HG03558 (cell line): ENCODE data around the gene RYR3.

Experiments
- ATAC-seq: cut with Tn5 transposase; IDR thresholded peaks from one replicate; pipeline ENCODE4 v1.9.1; 2021; ENCODE audit warnings: moderate number of reproducible peaks; ENCODE audit not compliant: unreplicated experiment; ENCODE audit errors: extremely low read depth

RYR3 gene

DNA sequence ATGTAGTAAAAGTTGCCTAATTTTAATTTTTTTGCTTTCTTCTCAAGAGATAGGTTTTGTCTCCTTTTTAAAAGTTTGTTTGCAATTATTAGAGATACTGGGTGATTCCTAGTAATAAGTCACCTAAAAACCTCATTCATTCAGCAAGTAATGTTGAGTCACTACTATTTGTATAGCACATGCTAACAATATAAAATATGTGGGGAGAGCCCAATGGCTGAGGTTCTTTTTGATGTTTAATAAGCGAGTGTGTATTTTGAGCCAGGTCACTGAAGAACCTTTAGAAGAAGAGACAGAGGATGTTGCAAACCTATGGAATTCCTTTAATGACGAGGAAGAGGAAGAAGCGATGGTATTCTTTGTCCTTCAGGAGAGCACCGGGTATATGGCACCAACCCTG, 533.8 kb downstream of the RYR3 start:
- no peak for ATAC-seq

DNA sequence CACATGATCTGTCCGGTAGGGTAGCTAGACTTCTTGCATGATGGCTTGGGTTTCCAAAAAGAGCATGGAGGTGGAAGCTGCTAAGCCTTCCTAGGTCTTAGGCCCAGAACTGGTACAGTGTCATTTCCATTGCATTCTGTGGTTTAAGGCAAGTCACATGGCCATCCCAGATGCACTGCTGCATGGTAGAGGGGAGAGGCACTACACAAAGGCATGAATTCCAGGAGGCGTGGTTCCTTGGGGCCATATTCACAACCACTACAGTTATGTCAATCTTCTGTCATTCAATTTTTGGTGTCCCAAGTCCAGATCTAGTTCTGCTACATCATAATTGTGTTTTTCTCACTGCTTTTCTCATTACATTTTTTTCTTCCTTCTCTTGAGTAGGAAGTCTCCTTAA, 535.4 kb downstream of the RYR3 start:
- no peak for ATAC-seq

DNA sequence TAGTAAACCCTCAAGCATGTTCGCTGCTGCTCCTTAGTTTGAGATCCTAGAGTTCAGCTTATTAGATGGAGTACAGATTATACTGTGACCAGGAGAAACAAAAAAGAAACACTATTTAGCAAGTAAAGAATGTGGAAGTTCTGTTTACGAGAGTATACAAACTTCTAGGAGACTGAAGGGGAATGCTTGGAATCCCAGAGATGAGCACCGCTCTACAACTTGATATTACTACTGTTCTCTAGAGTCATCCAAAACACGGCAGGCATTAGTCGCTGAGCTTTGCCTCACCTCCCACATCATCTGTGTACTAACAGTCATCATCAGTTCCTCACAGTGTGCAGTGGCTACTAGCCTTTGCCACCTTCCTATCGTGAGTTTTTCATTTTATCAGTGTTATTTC, 536.1 kb downstream of the RYR3 start:
- no peak for ATAC-seq

DNA sequence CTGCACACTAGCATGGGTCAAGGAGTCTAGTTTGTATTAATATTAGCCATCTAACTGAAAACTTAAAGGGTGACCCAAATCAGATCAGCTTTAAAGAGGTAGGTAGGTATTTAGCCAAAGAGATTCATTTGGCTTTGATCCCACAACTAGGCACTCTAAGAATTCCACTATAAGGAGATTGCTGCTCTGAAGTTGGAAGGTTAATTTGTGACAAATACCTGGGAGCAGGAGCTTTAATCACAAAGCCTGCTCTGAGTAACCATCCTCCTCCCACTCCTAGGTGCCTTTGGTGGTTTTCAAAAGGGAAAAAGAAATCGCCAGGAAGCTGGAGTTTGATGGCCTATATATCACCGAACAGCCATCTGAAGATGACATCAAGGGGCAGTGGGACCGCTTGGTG, 537.2 kb downstream of the RYR3 start:
- ATAC-seq = no peak

DNA sequence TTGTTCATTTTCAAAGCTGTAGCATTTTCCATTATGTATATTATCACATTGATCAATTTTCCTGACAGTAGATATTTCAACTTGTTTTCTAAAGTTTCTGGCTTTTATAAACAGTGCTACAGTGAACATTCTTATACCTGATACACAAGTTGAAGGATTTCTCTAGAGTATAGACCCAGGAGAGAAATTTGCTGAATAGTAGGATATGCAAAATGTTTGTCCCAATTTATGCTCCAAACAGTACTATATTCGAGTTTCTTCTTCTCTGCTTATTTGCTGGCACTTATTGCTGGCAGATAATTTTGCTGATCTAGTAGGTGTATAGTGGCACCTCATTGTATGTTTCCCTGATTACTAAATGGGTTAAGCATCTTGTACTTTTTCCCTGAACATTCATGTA, 540.3 kb downstream of the RYR3 start:
- ATAC-seq = no peak

DNA sequence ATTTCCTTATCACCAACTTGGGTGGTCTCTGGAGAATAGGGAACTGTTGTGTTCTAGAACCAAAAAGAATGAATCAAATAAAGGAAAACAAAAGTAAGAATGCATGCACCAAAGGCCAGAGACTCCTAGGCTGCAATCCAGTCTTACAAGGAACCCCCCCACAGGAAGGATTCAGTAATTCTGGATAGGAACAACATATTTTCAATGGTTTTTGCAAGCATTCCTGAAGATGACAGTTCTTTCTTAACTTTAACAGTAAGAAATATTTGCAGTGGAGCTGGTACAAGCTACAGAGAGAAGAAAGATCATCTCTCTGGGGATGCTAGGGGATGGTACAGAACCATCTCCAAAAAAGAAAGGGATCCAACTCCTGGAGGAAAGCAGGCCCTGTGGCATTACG, 541.3 kb downstream of the RYR3 start:
- no peak for ATAC-seq

DNA sequence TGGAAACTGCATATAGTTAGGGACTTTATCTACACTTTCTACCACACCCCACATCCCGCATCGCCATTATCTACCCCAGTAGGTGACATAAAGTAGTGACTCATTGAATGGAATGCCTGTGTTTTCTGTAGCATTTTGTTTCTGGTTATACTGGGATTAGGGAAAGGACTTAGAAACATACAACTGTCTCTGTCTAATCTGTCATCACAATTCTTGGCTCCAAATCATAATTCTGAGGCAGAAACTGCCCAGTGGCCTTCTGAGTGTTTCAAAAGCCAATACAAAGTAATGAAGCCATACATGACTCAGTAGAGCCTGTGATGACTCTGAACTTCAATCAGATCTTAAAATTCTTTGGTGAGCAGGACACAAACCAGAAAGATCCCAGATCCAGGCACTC, 541.8 kb downstream of the RYR3 start:
- ATAC-seq = no peak

DNA sequence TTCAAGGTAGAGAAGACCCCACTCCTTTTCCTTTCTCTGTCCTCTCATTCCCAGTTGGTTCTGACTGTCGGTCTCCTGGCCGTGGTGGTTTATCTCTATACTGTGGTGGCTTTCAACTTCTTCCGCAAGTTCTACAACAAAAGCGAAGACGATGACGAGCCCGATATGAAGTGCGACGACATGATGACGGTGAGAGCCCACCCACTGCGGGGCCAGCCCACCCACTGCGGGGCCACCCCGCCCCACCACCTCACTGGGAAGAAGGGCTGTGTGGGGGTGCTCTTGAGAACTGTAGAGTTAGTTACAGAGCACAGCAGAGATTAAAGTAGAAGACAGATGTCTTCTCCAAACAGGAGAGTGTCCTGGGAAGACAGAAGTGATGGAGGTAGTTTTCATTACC, 547.0 kb downstream of the RYR3 start:
- ATAC-seq = no peak

DNA sequence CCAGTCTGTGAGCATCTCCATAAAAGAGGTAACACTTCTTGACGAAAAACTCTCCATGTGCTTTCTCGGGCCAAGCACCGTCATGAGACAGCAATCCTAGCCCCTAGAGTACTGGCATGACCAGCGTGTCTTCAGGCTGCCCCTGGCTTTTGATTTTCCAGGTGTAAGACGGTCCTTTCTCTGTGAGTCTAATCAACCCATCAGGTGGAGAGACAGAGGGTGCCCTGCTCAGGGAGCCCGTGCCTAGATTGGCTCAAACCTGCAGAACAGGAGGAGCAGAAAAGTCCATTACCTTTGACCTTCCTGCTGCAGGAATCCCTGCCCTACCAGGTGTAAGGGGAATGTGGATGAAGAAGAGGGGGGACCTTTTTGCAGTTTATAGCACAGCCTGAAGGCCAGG, 548.1 kb downstream of the RYR3 start:
- no peak for ATAC-seq

DNA sequence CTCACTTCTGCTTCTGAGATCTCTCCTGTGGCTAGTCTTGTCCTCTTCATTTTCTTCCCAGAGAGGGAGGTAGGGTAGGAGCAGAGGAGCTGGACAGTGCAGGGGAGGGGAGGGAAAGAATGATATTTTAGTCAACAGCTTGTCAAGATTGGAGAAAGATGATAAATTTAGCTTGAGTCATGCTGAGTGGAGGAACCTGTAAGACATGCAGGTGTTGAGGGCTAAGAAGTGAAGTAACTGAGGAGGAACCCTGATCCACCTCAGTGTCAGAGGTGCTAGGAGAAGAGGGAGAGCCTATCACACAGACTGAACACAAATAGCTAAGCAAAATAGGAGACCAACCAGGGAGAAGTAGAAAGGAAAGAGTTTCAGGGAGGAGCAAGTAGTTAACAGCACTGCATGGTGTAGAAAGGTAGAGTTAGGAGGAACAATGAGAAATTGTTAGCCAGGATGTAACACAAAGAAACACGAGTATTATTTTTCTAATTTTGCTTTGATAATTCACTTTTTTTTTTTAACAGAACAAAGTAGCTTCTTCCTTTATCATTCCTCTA, 549.3 kb downstream of the RYR3 start:
- no peak for ATAC-seq

DNA sequence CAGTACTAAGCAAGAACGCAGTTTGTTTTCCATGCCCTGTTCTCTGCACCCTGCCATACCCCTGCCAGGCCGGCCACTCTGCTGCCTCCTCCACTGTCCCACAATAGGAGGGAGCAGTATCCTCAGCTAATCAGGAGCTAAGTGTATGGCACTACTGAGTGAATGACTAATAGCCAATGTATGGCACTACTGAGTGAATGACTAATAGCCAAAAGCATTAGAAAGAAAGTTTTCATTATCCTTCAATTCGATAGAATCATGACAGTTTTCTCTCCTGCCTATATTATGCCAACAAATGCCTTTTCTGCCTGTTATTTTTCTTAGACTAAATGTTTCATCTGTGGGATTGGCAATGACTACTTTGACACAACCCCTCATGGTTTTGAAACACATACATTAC, 550.0 kb downstream of the RYR3 start:
- no peak for ATAC-seq

DNA sequence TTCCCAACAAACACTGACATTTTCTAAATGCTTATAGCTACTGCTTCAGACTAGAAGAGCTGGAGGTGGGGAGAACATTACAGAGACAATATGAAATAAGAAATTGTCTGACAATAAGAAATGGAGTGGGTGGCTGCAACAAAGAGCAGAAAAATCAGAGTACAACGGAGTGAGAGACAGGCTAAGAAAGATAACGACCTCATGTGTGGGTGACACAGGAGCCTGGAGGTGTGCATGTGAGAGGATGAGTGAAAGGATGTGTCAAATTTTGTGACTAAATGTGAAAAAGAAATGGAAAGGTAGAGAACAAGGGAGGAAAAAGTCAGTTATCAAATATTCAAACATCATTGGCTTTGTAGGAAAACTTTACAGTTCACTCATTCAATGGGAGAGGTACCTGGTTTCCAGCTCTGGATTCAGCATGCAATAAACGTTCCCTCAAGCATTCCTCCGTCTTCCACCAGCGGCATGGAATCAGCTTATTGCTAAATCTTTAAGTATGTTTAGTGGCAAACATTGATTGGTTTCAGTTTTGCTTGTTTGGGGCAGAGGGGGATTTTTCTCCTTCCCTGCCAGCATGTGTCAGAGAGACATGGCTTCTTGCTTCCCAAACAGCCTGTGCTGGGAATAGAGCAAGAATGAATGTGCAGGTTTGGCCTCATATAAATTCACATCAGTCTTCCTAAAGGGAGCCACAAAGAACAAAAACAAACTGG, 553.8 kb downstream of the RYR3 start:
- no peak for ATAC-seq

DNA sequence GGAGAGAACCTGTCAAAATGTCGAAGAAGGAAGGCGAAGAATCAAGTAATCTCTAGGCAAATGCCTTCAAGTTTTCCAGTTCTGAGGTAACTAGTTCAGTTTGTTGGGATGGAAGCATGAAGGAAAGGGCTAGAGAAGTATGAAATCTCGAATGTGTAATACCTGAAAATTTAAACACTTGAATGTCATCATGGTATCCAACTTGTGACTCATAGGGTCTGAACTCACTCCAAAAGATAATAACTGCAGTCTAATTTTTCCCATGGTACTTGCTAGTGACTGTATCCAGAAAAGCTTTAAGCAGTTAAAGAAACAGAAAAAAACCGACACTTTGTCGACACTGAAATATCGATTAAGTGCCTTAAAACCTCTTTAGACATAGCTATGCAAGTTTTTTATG, 554.6 kb downstream of the RYR3 start:
- no peak for ATAC-seq

DNA sequence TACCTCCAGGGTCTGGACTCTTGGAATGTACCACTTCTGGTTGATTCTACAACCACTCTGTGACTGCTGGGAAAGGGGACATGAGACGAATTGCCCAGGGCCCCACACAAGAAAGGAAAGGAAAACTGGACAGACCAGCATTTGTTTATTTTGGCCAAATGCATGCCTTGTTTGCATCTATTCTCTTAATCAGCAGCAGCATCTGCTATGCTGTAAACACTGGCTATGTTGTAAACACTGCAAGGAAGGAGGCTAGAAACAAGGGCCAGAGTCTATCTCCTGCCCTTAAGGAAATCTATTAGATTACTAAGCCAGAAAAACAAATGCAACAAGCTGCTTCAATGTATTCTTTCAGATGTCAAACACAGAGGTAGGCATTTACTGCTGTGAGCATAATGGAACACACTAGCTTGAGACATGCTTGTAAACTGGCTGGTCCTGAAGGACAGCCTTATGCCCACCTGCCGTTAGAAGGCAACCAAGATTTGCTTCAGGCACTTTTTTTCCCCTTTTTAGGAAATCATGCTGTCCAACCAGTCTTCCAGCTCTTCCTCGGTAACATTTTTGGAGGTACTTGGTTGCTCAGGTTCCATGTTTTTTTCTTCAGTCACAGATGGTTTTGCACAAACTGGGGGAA, 555.5 kb downstream of the RYR3 start:
- no peak for ATAC-seq

DNA sequence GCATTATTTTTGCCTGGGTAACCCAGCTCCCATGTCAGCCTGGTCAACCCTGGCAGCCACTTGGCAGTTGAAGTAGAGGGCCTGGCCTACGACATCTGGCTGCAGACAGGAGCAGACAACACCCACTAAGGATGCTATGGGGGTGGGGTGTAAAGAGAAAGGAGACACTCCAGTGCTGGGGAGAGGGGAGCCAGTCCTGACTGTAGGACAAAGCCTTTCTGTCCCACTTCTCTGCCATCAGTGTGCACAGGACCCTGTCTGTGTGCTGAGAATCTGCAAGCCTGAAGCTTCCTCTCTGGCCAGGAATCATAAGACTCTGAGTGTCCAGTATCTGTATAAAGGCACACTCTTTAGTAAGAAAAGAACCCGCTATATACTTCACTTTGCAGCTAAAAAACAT, 561.2 kb downstream of the RYR3 start:
- ATAC-seq = no peak

DNA sequence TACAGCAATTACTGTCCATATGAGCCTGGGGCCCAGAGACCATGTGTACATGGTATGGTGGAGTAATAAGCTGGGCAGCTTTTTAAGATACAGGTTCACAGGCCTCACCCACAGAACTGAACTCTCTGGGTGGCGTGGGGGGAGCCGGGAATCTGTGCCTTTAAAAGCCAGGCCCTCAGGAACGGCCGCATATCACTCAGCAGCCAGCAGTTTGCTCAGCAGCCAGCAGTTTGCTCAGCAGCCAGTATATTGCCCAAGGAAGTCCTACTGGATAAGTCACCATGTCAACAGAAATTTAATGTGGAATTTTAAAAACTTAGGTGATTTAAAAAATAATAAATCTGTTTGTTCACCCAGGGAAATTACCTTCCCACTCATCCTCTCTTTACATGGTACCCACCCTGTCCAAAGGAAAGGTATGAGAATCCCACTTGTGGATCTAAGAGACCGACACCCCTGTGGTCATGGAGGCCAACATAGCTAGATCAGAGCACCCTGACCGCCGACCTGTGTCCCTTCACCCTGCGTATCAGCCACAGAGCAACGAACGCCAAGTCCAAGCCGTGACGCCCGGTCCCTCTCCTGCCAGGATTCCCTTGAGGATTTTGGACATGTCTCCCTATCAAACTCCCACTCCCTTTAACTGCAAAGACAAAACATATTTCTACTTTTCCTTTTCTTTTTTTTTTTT, 561.8 kb downstream of the RYR3 start:
- ATAC-seq = no peak

DNA sequence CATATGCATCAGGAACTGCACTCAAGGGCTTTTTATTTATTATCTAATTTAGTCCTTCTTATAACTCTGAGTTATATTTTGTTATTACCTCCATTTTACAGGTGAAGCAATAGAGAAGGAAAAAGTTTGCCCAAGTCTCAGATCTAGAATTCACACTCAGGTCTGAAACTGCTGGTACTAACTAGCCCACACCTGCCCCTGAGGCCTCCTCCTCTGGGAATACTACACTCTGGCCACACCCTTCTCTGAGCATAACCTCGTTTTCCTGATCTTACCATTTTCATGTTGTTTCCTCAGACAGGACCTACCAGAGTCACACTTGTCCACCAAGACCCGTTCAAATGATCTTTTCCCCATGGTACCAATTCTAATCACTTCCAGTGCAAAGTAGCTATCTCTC, 563.4 kb downstream of the RYR3 start:
- no peak for ATAC-seq

DNA sequence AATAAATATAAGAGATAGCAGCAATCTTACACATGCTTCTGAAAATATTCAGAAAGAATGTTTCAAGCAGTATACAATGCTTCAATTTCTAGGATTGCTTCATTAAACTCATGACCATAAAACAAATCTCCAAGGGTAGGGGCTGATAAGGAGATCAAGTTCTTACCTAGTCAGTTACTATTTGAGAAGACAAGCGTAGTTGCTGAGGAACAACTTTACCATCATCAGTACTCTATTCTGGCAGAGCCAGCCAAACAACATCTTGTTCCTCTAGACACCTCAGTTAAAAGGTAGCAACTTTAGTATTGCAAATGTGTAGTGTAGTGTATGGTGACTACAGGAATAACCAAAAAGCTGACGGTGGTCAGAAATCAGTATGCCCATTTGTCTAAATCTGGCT, 572.2 kb downstream of the RYR3 start:
- ATAC-seq = no peak

DNA sequence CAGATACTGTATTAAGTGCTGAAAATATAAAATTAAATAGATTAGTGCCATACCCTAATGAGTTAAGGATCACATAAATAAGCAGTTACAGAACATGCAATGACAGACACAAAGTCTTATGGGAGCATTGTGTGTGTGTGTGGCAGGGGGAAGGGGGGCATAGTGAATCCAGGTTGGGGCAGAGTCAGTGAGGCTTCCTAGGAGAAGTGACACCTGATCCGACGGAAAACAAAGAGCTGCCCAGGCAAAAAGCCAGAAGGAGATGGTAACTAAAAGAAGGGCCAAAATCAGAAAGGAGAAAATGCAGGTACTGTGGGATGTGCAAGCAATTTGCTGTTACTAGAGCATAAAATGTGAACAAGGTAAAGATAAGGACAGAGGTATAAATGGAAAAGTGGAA, 577.4 kb downstream of the RYR3 start:
- no peak for ATAC-seq

DNA sequence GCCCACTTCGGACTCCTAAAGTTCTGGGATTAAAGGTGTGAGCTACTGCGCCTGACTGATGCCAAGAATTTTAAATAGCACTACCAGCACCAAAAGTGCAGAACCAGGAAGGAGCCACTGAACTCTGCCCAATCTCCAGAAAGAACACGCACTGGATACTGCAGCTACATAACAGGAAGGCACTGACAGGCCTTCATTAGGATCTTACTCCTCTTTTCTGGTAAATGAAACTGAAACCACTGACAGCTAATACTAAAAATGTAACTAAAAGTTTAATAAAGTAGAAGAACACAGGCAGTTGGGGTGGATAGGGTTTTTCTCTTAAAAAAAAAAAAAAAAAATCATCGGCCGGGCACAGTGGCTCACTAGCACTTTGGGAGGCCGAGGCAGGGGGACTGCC, 583.4 kb downstream of the RYR3 start:
- peak; percentile 56 for ATAC-seq

DNA sequence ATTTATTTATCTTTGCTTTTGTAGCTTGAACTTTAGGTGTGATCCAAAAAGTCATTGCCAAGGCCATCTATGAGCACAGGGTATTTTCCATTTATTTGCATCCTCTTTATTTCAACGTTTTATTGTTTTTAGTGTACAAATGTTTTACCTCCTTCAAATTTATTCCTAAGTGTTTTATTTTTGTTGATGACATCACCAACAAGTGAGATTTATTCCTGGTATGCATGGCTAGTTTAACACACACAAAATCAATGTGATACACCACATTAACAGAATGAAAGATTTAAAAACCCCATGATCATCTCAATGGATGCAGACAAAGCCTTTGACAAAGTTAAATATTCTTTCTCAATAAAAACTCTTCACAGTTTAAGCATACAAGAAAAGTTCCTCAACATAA, 591.3 kb downstream of the RYR3 start:
- no peak for ATAC-seq
